ENCODE data around the gene PRKN. TPM values are rescaled to one million over a fixed set of nuclear protein-coding genes. Genes with fewer than 3 reads are reported as not detected.

Gene PRKN
- total and polyA plus RNA-seq, 10 donors = 0.23 to 14.1 (median 7.0) TPM

GRCh38 chr6:161837449-161837735 is 890.2 kb downstream of the PRKN start:
- H3K27me3 ChIP-seq (replicated peaks in 1 of 7) = no peaks in the 10 kb centered on the region
- TF ChIP-seq, protein P1, sequence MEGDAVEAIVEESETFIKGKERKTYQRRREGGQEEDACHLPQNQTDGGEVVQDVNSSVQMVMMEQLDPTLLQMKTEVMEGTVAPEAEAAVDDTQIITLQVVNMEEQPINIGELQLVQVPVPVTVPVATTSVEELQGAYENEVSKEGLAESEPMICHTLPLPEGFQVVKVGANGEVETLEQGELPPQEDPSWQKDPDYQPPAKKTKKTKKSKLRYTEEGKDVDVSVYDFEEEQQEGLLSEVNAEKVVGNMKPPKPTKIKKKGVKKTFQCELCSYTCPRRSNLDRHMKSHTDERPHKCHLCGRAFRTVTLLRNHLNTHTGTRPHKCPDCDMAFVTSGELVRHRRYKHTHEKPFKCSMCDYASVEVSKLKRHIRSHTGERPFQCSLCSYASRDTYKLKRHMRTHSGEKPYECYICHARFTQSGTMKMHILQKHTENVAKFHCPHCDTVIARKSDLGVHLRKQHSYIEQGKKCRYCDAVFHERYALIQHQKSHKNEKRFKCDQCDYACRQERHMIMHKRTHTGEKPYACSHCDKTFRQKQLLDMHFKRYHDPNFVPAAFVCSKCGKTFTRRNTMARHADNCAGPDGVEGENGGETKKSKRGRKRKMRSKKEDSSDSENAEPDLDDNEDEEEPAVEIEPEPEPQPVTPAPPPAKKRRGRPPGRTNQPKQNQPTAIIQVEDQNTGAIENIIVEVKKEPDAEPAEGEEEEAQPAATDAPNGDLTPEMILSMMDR (IDR thresholded peaks at IDR 0.05 in 8 of 11, conservative IDR thresholded peaks at IDR 0.05 in 3 of 11) = no peak
- no peak for TF ChIP-seq POLR2A (IDR thresholded peaks at IDR 0.05)
- H3K4me1 ChIP-seq = no peaks in the 10 kb centered on the region
- no peaks in the 10 kb centered on the region for H3K36me3 ChIP-seq
- no peak for DNase-seq
- H3K4me3 ChIP-seq = no peak overlapping the region
- WGBS, 5 donors = 51 to 66% (median 64%) methylated on average over 1 of the region's 1 CpG
- no peak overlapping the region for H3K27ac ChIP-seq
- H3K9me3 ChIP-seq = no peaks in the 10 kb centered on the region
- intact Hi-C loops (cut with DNase I; ENCODE audit: low total_unique reads) = no loop called here

DNA sequence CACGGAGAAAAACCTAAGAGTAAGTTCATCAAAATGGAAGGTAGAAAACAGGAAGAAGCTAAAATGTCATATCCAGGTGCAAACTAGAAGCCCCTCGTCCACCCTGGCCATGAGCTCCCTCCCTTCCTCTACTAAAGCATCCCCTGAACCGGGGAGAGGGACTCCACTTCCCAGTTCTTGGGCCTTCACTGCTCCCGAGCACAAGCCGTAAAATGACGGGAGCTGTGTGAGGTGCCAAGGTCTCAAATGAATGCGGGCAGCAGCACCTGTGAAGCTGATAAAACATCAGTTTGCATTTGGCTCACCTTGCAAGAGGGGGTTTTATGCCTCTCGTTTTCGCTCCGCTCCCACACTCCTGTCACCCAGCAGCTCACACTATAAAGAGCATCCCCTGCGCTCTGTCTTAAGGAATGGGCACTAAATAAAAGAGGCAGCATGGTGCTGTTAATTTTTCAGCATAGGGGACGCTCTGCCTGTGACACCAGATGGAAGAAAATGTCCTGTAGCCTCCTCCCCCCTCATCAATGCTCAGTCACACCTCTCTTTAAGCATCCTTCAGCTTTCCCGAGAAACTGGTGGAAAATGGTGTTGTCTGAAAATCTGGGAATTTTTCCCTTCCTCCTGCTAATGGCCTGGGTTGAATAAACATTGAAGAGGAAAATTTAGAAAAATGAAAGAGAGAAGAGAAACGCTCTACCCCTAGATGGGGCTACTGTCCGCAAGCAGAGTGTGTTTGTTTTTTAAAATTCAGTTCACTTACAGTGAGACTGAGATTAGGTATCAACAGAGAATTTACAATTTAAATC is 890.7 kb downstream of the PRKN start:
- intact Hi-C loops (cut with DNase I; ENCODE audit: low total_unique reads) = no loop called here
- no peak for DNase-seq
- Histone ChIP-seq H3K4me3 (no peak overlapping the region), H3K4me1 (no peaks in the 10 kb centered on the region), H3K36me3 (no peaks in the 10 kb centered on the region), H3K27me3 (replicated peaks in 1 of 7) (no peaks in the 10 kb centered on the region), H3K27ac (no peak overlapping the region), H3K9me3 (no peaks in the 10 kb centered on the region)
- TF ChIP-seq, protein P1 (IDR thresholded peaks at IDR 0.05 in 8 of 11, conservative IDR thresholded peaks at IDR 0.05 in 3 of 11) = no peak
- TF ChIP-seq POLR2AphosphoS5 (IDR thresholded peaks at IDR 0.05) (no peak), POLR2A (IDR thresholded peaks at IDR 0.05) (no peak)
- WGBS, 5 donors = 83 to 90% (median 85%) methylated on average over 15 of the region's 15 CpGs

DNA sequence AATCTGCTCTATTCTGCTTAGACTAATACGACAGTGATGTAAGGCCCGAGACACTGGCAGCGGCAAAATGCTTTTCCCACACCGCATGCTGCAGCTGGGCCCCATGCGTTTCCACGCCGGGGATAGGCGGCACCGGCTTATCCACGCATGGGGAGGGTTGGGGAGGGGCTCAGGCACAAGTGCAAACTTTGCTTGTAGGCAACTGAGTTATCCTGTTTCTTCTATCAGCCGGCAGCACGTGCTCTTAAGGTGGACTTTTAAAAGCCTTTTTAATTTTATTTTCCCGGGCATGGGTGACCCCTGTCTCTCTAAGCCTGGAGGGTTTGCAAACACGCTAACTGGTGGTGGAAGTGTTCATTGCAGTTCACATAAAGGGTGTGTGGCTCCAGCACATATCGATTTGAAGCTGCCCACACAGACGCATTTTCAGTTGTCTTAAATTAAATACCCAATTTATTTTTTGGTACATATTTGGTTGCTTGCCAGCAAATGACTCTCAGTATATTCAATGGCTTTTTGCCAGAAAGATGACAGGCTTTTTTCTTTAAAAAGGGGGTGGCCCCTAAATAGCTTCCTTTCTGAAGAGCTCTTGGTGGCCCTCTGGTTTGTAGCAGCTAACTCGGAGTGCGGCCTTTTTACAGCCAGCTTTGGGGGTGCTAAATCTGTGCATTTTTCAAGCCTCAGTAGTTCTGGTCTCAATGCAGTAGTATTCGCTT is 891.9 kb downstream of the PRKN start:
- Histone ChIP-seq H3K27ac (no peak overlapping the region), H3K27me3 (replicated peaks in 1 of 7) (no peaks in the 10 kb centered on the region), H3K36me3 (no peaks in the 10 kb centered on the region), H3K9me3 (no peaks in the 10 kb centered on the region), H3K4me3 (no peak overlapping the region), H3K4me1 (no peaks in the 10 kb centered on the region)
- 58 to 74% (median 61%) methylated on average over 19 of the region's 19 CpGs for WGBS, 5 donors
- no peak for DNase-seq
- intact Hi-C loops (cut with DNase I; ENCODE audit: low total_unique reads) = no loop called here
- no peak for TF ChIP-seq POLR2A (IDR thresholded peaks at IDR 0.05)
- TF ChIP-seq, protein P1 (IDR thresholded peaks at IDR 0.05 in 8 of 11, conservative IDR thresholded peaks at IDR 0.05 in 3 of 11) = no peak
- no peak for TF ChIP-seq POLR2AphosphoS5 (IDR thresholded peaks at IDR 0.05)

DNA sequence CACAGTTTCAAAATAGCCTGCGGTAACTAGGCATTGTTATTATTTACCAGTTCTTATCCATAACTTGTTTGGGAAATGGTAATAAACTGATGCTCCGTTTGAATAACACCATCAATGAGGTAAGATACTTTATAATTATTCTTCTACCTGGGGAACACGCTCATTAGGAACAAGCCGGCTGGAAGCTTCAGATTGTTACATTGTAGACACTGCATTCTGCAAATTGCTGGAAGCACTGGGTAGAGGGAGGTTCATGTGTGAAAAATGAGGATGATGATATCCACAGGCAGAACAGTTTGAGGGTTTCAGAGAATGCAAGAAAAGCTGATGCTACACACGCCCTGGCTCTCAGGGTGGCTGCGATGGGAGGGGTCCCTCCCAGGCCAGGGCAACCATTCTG is 893.1 kb downstream of the PRKN start:
- 88 to 96% (median 90%) methylated on average over 6 of the region's 6 CpGs for WGBS, 5 donors
- H3K4me1 ChIP-seq = no peaks in the 10 kb centered on the region
- no peak overlapping the region for H3K4me3 ChIP-seq
- no peak overlapping the region for H3K27ac ChIP-seq
- H3K36me3 ChIP-seq = no peaks in the 10 kb centered on the region
- no peak for DNase-seq
- intact Hi-C loops (cut with DNase I; ENCODE audit: low total_unique reads) = no loop called here
- no peaks in the 10 kb centered on the region for H3K9me3 ChIP-seq
- TF ChIP-seq POLR2AphosphoS5 (IDR thresholded peaks at IDR 0.05) (no peak), POLR2A (IDR thresholded peaks at IDR 0.05) (no peak)
- TF ChIP-seq, protein P1 (IDR thresholded peaks at IDR 0.05 in 8 of 11, conservative IDR thresholded peaks at IDR 0.05 in 3 of 11) = no peak
- H3K27me3 ChIP-seq (replicated peaks in 1 of 7) = no peaks in the 10 kb centered on the region
